Ishikawa (cell line): ENCODE data around the gene AP3B1.

ENCODE experiments used
- EGR1 ChIP-seq: IDR thresholded peaks from 2 replicates; pipeline ENCODE4 v1.6.1; 2012
- REST ChIP-seq: IDR thresholded peaks from 2 replicates; pipeline ENCODE4 v1.6.1; 2012; ENCODE audit warnings: low read depth, mild to moderate bottlenecking

GRCh38 chr5:77999399-77999798, 295.1 kb downstream of the AP3B1 start:
- TF ChIP-seq REST (no peak), EGR1 (no peak)
